NCI-H226 (cell line): Measurements from ENCODE around the gene COL24A1.
"Not testable (repeated sequence)": the region's sequence is repeated elsewhere in the genome, so short reads cannot be mapped to it uniquely, and the experiment has no call there.

ENCODE experiments used
- DNase-seq: peaks from one replicate; pipeline ENCODE4 v3.0.0-alpha.2; 2015

The COL24A1 gene

DNA sequence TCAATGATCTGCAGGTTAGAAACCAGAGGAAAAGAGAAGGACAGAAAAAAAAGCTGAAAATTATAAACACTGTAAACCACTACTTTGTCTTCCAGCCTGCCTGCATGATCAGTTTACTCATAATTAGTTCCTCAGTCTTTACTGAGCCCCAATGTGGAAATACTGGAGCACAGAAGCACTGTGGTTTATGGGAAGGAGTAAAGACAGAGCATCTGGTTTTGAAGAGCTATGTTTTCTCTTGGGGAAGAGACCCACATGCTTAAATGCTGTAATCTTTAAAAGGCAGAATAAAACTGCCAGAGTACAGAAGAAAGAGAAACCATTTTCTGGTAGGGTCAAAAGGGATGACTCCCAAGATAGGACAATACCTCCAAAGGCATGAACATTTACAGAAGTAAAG, 289.4 kb downstream of the COL24A1 start:
- no peak for DNase-seq

DNA sequence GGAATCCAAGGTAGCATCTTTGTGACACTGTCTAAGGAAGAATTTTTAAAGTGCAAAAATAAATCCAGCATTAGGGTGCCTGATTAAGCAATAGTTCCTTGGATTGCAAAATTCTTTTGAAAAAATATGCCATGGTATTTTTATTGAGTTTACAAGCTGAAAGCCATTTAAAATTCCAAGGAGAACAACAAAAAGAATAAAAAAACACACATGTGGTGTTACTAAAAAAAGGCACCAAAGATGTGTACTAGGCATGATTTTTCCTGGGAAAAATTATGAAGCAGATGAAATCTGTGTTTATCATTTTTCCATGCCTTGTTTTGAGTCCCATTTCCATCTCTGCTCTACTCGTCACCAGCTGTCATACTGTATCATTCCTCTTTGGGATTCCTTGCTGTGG, 291.4 kb downstream of the COL24A1 start:
- no peak for DNase-seq

DNA sequence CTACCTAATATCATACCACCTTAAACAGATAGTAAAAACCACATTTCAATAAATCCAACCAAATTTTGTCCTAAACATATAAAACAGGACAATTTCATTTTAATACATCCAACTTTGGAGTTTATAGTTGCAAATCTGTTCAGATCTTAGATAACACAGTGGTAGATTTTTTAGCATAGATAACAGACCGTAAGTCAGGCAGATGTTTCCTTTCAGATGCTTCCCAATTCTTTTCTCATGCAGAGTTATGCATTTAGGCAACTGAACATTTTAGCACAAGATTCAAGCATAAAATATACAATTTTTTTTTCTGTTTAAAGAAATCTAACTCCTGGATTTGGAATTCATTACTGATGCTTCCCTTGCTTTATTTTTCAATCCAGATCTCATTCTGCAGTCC, 291.8 kb downstream of the COL24A1 start:
- DNase-seq, result no peak

DNA sequence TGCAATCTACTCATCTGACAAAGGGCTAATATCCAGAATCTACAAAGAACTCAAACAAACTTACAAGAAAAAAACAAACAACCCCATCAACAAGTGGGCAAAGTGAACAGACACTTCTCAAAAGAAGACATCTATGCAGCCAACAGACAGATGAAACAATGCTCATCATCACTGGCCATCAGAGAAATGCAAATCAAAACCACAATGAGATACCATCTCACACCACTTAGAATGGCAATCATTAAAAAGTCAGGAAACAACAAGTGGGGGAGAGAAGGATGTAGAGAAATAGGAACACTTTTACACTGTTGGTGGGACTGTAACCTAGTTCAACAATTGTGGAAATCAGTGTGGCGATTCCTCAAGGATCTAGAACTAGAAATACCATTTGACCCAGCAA, 292.9 kb downstream of the COL24A1 start:
- DNase-seq, result not testable (repeated sequence)

DNA sequence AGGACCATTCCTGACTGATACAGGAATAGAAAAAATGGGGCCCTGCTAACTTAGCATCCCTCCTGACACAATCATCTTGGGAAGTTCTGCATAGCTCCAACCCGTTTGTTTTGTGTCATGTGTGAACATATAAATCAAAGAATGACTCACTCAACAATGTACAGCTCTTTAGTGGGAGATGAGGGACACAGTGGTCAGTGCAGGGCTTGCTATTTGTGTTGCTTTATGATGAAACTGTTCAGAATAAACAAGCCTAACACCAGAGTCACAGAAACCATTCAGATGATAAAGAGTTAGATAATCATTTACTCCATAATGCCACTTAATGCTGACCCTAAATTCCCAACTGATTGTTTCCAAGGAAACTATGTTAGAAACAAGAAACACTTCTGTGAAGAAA, 294.1 kb downstream of the COL24A1 start:
- peak; percentile 6 for DNase-seq

DNA sequence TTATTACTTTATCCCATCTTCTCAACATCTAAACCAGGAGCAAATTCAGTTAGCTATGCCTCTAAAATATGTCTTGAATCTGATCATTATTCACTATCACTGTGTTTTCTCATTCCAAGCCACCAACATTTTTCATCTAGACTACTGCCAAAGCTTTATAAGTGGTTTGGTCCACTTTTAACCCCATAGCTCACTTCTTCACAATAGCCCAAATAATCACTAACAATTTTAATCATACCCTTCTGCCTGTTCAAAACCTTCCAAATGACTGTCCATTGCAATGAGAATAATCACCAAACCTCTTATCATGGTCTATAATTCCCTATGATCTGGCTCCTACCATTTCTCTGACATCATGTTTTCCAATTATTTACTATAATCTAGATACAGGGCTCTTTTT, 298.6 kb downstream of the COL24A1 start:
- DNase-seq, result no peak

DNA sequence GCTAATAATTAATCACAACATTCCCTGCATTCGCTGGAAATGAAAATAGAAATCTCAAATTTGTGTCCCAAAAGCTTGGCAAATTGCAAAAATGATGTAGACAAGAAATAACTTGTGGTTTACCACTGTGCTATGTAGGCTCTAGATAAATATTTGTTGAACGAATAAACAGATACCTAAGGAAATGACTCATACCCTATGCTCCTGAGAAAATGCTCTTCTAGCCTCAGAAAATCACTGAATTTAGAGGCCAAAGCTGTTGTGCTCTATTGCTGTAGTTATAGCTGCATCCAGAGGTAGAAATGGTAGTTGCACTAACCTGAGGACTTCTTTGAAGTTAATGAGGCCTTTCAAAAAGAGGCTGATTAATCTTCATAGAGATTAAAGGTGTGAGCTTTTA, 306.3 kb downstream of the COL24A1 start:
- DNase-seq, result peak; percentile 86

DNA sequence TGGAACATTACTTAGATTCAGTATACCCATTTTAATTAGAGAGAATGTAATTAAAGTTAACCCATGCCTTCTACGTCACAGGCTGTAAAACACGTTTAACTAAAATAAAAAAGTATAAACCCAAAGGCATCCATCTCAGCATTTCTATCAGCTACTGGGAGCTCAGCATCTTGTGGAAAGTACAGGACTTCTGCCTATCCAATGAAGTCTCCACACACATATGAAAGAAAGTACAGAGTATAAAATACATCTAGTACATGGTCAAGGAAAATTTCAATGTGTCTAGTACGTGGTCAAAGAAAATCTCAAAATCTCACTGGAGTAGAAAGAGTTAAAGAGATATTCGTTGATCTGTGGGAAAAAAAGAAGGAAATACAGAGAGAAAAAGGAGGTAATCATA, 306.9 kb downstream of the COL24A1 start:
- no peak for DNase-seq

DNA sequence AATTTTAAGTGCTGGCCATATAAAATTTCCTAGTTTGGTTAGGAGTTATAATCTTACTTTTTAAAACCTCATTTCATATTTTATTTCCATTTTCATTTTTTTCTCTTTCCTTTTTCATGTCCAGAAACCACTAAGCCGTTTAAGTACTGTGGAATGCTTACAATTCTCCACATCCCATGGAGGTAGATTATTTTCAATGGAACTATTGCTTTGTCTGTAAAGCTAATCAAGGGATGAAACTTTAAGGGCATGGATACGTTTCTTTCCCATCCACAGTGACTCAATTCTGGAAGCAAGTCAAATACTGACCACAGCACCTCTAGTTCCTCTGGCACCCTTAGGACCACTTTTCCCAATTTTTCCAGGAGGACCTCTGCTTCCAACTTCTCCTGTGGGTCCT, 309.2 kb downstream of the COL24A1 start:
- DNase-seq, result peak; percentile 3

DNA sequence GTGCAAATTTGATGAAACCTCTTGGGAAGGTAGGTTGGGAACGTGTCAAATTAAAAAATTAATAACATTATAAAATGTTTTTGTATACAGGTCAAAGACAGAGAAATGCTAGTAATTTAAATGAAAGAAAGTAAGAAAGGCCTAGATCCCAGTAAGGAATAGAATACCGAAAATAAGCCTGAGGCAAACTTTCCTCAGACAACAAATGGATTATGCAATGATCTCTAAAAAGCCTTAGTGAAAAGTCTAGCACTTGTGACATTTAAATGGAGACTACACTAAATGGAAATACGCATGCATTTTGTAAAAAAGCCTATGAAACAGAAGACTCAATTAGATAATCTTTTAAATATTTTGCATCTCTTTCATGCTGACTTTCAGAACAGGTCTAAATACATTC, 309.9 kb downstream of the COL24A1 start:
- peak; percentile 40 for DNase-seq

DNA sequence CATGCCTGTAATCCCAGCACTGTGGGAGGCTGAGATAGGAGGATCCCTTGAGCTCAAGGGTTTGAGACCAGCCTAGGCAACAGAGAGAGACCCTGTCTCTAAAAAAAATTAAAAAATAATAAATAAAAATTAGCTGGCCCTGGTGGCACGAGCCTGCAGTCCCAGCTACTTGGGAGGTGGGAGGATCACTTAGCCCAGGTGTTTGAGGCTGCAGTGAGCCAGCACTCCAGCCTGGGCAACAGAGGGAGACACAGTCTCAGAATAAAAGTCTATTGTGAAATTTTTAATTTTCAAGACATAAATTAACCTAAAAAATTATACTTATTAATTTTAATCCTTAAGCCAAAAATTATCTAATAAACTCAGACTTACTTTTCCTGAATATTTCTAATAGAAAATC, 317.1 kb downstream of the COL24A1 start:
- DNase-seq, result no peak

DNA sequence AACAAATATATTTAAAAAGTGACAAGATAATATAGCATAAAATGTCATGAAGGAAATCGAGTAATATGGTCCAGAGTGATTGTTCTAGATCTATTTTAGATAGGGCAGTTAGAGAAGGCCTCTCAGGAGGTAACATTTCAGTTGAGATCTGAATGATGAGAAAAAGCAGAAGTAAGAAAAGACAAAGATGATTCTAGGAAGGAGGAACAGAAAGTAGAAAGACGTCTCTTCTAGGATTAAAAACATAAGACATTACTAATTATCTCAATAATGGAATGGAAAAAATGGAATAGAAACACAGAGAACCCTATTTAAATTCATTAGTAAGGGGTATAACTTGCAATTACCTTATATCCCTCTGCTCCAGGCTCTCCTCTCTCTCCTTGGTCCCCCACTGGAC, 318.3 kb downstream of the COL24A1 start:
- DNase-seq, result no peak

DNA sequence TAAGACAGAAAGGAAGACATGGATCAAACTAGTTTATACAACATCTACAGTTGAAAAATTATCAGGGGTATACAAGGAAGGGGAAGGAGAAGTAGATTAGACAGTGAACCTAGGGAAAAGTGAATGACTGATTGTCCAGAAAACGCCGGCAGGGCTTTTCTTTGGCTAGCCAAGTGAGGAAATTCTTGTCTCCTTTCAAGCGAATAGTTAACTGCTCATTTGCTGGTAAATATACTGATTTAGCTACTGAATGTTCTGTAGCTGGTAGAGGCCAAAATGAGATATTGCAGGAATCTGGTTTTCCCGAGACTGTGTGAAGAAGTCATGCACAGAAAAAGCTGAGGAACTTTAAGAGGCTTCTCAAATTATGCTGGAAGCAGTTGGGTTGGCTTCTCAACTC, 319.8 kb downstream of the COL24A1 start:
- no peak for DNase-seq

DNA sequence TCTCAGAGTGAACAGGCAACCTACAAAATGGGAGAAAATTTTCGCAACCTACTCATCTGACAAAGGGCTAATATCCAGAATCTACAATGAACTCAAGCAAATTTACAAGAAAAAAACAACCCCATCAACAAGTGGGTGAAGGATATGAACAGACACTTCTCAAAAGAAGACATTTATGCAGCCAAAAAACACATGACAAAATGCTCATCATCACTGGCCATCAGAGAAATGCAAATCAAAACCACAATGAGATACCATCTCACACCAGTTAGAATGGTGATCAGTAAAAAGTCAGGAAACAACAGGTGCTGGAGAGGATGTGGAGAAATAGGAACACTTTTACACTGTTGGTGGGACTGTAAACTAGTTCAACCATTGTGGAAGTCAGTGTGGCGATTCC, 323.4 kb downstream of the COL24A1 start:
- DNase-seq, result not testable (repeated sequence)

DNA sequence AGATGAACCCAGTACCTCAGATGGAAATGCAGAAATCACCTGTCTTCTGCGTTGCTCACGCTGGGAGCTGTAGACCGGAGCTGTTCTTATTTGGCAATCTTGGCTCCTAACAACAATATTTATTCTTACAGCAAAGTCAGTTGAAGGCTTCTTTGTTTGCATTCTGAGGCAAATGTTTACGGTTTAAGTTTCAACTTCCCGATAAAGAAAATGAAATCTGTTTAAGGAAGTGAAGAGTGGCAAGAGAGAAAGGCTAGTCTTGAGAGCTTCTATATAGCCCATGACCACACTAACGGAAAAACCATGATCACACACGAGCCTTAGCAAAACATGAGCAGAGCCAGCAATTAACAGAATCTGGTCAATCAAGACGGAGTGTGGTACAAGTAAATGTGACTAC, 325.7 kb downstream of the COL24A1 start:
- no peak for DNase-seq

DNA sequence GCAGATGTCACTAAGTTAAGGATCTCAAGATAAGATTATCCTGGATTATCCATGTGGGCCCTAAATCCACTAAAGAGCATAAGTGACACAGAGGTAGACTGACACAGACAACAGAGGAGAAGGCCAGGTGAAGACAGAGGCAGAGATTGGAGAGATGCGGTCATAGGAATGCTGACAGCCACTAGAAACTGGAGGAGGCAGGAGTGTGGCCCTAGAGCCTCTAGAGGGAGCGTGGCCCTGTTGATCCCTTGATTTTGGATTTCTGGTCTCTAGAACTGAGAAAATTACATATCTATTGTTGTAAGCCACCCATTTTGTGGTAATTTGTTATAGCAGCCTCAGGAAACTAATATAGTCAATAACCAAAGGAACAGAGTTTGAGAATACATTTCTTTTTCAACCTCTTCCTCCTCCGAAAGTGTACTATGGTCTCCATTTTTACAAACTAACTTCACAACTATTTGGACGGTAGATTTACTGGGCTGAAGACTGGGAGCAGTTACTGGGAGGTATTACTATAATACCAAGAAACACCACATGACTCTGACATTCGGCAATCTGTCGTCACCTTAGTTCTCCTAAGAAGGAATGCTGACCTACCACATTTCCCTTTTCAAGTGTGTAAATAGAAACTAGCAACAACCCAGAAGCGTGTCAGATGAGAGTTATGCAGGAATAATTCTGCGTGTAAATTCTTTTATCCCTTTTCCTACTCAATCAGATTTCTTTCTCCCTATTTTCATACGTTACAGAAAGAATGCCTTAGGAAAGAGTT, 332.3 kb downstream of the COL24A1 start:
- DNase-seq, result no peak

DNA sequence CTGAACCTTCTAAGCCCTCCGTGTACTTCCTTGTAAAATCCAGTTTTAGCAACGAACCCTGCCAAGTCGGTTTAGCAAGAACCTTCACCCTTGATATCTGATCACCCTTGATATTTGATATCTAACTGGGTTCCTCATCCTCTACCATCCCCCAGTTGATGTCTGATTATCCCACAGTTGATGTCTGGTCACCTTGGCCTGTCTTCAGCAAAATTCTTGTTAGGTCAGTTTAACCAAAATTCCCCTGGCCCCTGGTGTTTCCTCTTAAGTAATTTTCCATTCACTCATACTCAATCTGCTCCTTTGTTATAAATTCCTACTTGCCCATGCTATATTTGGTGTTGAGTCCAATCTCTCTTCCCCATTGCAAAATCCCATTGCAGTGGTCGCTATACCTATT, 333.9 kb downstream of the COL24A1 start:
- DNase-seq, result no peak

DNA sequence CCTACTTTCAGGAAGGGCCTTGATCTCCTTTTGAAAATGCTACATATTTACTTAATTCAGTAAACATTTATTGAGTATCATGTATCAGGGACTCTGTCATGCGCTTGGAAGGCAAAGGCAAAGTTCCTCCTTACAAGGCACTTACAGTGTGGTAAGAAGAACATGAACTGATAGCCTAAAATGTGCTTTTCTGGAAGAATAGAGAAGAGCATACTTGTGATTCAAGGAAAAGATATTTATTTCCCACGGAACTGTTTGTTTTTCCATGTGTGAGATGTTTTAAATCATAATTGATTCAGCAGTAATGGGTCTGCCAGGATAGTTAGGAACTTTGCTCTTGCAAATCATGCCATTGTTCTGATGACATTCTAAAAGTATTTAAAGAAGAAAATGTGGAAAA, 338.2 kb downstream of the COL24A1 start:
- DNase-seq, result no peak

DNA sequence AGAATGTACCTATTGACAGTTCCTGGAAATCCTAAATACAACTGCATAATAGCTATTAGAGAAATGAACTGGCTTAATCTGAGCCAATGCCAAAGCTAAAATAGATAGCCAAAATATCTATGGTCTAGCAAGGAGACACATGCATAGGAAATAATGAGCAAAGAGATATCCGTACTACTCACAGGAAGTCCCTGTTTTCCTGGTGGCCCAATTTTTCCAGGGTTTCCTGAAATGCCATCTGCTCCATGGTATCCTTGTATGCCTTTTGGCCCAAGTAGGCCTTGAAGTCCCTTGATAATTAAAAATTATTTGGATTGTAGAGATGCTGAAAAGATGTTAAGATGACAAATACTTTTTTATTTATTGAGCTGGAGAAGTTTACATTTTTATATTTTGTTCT, 340.0 kb downstream of the COL24A1 start:
- DNase-seq, result no peak

DNA sequence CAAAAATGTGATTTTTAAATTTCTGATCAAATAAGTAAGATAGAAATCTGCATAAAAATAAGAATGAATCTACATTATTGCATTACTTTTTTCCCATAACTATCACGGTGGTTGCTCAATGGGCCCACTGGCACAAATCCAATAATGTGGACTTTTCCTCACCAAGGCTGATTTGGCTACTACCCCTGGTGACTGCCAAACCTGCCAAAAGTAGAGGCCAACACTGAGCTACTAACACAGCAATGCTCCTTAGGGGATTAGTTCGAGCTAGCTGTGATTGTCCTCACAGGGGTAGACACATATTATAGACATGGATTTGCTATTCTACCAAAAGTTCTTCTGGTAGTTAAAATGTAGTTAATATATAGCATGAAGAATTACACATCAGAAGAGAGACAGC, 340.7 kb downstream of the COL24A1 start:
- no peak for DNase-seq

DNA sequence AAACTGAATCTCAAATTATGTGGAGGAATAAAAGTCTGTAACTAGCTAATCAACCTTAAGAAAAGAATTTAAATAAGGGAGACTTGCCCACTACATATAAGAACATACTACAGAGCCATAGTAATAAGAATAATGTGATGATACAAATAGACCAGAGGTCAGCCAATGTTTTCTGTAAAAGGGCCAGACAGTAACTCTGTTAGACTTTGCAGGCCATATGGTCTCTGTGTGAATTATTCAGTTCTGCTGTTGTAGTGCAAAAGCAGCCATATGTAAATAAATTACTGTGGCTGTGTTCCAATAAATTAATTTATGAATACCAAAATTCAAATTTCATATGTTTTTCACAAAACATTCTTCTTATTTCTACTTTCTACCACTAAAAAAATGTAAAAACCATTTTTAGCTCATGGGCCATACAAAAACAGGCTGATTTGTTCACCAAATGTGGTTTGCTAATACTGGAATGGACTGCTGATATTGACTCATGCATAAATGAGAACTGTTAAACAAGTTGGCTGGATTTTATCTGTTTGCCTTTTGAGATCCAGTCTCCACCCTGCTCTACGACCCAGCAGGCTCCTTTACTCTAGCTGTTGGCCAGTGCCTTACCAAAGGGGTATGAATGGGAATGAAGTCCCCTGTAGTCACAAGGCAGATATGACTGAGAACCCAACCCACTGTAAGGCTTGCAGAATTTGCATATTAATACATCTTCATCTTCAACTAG, 350.2 kb downstream of the COL24A1 start:
- no peak for DNase-seq

DNA sequence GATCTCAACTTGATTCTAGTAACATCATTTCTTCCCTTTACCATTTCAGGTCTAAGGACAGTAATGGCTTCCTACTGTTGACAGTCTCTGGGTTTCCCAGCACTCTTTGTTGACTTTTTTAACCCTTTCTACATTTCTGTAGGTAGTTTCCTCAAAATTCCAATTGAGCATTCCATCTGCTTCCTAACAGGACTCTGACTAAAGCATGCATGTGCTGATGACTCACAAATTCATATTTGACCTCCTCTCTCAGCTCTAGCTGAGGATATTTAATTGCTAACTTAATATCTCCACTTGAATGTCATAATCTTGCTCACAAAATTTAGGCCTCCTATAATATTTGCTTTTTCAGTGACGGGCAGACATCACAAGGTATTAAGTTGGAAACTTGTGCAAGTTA, 355.1 kb downstream of the COL24A1 start:
- peak; percentile 31 for DNase-seq

DNA sequence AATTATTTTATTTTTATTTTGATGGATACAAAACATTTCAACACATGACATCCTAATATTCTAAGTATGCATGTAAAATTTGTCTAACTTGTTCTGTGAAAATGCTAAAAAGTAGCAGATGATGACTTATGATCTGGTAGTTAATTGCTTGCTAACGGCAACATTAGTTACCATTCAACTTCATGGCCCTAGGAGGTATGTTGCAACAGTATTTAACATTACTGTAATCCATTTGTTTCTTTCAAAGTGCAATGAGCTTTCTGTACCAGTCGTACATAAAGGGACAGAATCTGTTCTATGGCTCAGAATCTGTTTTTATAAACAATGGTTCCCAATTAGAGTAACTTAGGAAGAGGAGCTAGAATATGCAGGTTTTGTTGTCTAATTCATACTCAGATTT, 356.8 kb downstream of the COL24A1 start:
- no peak for DNase-seq

DNA sequence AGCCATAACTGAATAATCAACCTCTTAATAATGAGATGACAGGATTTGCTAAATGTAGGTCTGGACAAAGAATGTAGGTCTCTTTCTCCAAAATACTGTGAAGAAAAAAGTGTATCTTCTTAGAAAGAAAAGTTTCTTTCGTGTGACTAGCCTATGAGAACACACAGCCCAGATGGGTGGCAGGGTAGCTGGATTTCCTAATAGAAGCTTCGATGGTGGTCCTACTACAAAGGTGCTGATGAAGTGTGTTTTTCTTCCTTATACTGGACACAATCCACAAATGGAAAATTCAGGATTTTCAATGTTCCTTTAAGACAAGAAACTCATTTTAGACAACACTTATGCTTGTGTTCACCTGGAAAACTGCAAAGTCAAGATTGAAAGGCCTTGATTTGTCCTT, 358.2 kb downstream of the COL24A1 start:
- no peak for DNase-seq

DNA sequence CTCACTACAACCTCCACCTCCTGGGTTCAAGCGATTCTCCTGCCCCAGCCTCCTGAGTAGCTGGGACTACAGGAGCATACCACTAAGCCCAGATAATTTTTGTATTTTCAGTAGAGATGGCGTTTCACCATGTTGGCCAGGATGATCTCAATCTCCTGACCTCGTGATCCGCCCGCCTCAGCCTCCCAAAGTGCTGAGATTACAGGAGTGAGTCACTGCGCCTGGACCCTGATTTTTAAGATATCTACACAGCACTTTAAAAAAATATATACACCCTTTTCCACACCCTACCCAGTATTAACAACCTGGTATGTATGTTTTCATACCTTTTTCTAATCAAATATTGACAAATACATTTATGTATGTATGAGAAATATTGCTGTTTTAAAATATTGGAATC, 379.6 kb downstream of the COL24A1 start:
- DNase-seq, result not testable (repeated sequence)
